Mesendoderm (in vitro differentiated cells): ENCODE measurements around the gene CAPZA3.

ENCODE experiments used
- DNase-seq: peaks from one replicate; pipeline ENCODE4 v3.0.0; 2013
- H2AK5ac ChIP-seq: 2 replicates; pipeline ENCODE4 v1.6.1; 2013; ENCODE audit warnings: low read length, inconsistent platforms
- H2BK120ac ChIP-seq: 2 replicates; pipeline ENCODE4 v1.6.1; 2013; ENCODE audit warnings: low read depth, mild to moderate bottlenecking, low read length, moderate library complexity, mixed read lengths
- H2BK15ac ChIP-seq: replicated peaks from 2 replicates; pipeline ENCODE4 v1.6.1; 2013; ENCODE audit warnings: low read depth, mild to moderate bottlenecking, moderate library complexity
- H2BK5ac ChIP-seq: 2 replicates; pipeline ENCODE4 v1.6.1; 2013; ENCODE audit warnings: low read length, inconsistent platforms
- H3K18ac ChIP-seq: 2 replicates; pipeline ENCODE4 v1.6.1; 2013; ENCODE audit warnings: mild to moderate bottlenecking, low read length, mixed read lengths
- H3K23ac ChIP-seq: one replicate; pipeline ENCODE4 v1.6.1; 2013; ENCODE audit warnings: low read length
- H3K27ac ChIP-seq: 2 replicates; pipeline ENCODE4 v1.5.1; 2013; ENCODE audit warnings: low read depth, mild to moderate bottlenecking, inconsistent platforms, low read length, moderate library complexity
- H3K27me3 ChIP-seq: 2 replicates; pipeline ENCODE4 v1.6.1; 2013; ENCODE audit warnings: low read length, control low read depth, mild to moderate bottlenecking, inconsistent platforms; ENCODE audit not compliant: insufficient read depth, poor library complexity
- H3K36me3 ChIP-seq: 2 replicates; pipeline ENCODE4 v1.6.1; 2013; ENCODE audit warnings: low read length, inconsistent platforms; ENCODE audit not compliant: control insufficient read depth, insufficient read depth
- H3K4ac ChIP-seq: one replicate; pipeline ENCODE4 v1.6.1; 2013; ENCODE audit warnings: low read depth, mild to moderate bottlenecking, low read length, moderate library complexity
- H3K4me1 ChIP-seq: 2 replicates; pipeline ENCODE4 v1.6.1; 2013; ENCODE audit warnings: low read depth, low read length, inconsistent platforms; ENCODE audit not compliant: control insufficient read depth
- H3K4me2 ChIP-seq: 2 replicates; pipeline ENCODE4 v1.6.1; 2013; ENCODE audit warnings: low read length
- H3K4me3 ChIP-seq: 2 replicates; pipeline ENCODE4 v1.5.1; 2013; ENCODE audit warnings: mild to moderate bottlenecking, low read length
- H3K56ac ChIP-seq: one replicate; pipeline ENCODE4 v1.6.1; 2013; ENCODE audit warnings: low read length
- H3K79me1 ChIP-seq: 2 replicates; pipeline ENCODE4 v1.6.1; 2013; ENCODE audit warnings: low read length, inconsistent platforms
- H3K79me2 ChIP-seq: 2 replicates; pipeline ENCODE4 v1.6.1; 2013; ENCODE audit warnings: mild to moderate bottlenecking, low read length; ENCODE audit not compliant: control insufficient read depth, insufficient read depth
- H3K9ac ChIP-seq: 2 replicates; pipeline ENCODE4 v1.6.1; 2013; ENCODE audit warnings: low read length, inconsistent platforms
- H4K5ac ChIP-seq: one replicate; pipeline ENCODE4 v1.6.1; 2013; ENCODE audit warnings: low read length
- H4K8ac ChIP-seq: one replicate; pipeline ENCODE4 v1.6.1; 2013; ENCODE audit warnings: low read depth, mild to moderate bottlenecking, control low read depth, low read length, moderate library complexity
- whole genome bisulfite sequencing: extraction: QIAGEN DNeasy Blood & Tissue Kit; methylation state at CpG from one replicate; pipeline ENCODE4 v1.1.7; 2013; ENCODE audit warnings: low lambda C conversion rate, missing lambda C conversion rate; ENCODE audit not compliant: insufficient coverage; ENCODE audit errors: extremely low coverage; 5-methylcytosine and 5-hydroxymethylcytosine counted together

The CAPZA3 gene

DNA sequence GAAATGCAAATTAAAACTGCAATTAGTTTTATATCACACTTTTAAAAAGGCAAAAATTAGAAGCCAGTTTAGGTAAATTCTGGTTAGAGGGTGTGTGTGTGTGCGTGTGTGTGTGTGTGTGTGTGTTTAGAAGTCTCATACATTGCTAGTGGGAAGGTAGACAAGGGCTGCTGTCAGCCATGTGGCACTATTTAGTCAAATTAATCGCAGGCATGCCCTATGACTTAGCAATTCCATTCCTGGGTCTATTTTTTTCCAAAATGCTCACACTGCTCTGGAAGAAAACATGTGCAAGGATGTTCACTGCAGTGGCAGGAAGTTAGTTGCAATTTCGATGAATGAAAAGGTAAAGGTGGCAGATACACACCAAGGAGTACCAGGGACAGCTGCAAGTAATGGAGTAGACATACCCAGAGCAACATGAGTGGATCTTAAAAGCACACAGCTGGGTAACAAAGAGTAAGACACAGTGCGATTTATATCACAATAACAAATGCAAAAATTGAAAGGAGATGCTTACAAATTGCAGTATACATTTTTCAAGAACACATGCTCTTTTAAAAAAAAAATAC lies 11.6 kb downstream of the CAPZA3 start:
- H3K23ac ChIP-seq = no peak overlapping the region
- no peak for DNase-seq
- no peak overlapping the region for H3K9ac ChIP-seq
- no peak overlapping the region for H2BK15ac ChIP-seq
- no peak overlapping the region for H4K8ac ChIP-seq
- peak overlapping the region; percentile 49 for H2BK120ac ChIP-seq
- no peaks in the 10 kb centered on the region for H3K36me3 ChIP-seq
- H2AK5ac ChIP-seq = peak overlapping the region; percentile 86
- H4K5ac ChIP-seq = no peak overlapping the region
- peak overlapping the region; percentile 56 for H3K18ac ChIP-seq
- no peak overlapping the region for H3K4me3 ChIP-seq
- H3K79me2 ChIP-seq = no peaks in the 10 kb centered on the region
- no peaks in the 10 kb centered on the region for H3K27me3 ChIP-seq
- H3K4ac ChIP-seq = peak overlapping the region; percentile 2
- WGBS = no CpG with 5 or more reads among the region's 4 CpGs
- no peak overlapping the region for H3K27ac ChIP-seq
- H3K4me1 ChIP-seq = peaks cover 31% of the 10 kb centered on the region
- peak overlapping the region; percentile 61 for H2BK5ac ChIP-seq
- H3K79me1 ChIP-seq = no peaks in the 10 kb centered on the region
- peak overlapping the region; percentile 54 for H3K56ac ChIP-seq
- H3K4me2 ChIP-seq = no peak overlapping the region

DNA sequence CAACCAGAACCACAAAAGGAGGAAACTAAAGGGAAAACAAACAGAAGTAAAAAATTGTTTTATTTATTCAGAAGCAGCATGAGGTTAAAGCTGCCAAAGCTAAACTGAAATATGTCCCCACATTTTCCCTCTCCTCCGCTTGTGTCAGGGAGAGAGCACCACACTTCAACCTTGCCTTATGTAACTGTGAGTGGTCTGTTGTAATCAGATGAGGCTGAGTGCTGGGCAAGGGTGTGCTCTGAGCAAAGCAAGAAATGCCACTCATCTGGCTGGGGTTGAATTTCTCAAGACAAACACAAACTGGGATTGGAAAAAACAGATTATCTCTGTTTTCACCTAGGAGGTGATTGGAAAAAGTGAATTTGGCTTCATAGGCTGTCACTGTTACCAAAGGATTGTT lies 12.2 kb downstream of the CAPZA3 start:
- Histone ChIP-seq H3K27ac (peak overlapping the region; percentile 41), H3K18ac (peak overlapping the region; percentile 71), H3K4me3 (no peak overlapping the region), H3K23ac (no peak overlapping the region), H2BK120ac (no peak overlapping the region), H4K5ac (peak overlapping the region; percentile 23), H3K79me1 (no peaks in the 10 kb centered on the region), H2BK5ac (peak overlapping the region; percentile 48), H2AK5ac (no peak overlapping the region), H3K79me2 (no peaks in the 10 kb centered on the region), H4K8ac (no peak overlapping the region), H3K9ac (no peak overlapping the region), H3K4me2 (no peak overlapping the region), H3K27me3 (no peaks in the 10 kb centered on the region), H3K4ac (no peak overlapping the region), H3K56ac (peak overlapping the region; percentile 72), H2BK15ac (no peak overlapping the region), H3K4me1 (peaks cover 33% of the 10 kb centered on the region), H3K36me3 (no peaks in the 10 kb centered on the region)
- peak; percentile 57 for DNase-seq
- no CpG with 5 or more reads among the region's 1 CpG for WGBS

DNA sequence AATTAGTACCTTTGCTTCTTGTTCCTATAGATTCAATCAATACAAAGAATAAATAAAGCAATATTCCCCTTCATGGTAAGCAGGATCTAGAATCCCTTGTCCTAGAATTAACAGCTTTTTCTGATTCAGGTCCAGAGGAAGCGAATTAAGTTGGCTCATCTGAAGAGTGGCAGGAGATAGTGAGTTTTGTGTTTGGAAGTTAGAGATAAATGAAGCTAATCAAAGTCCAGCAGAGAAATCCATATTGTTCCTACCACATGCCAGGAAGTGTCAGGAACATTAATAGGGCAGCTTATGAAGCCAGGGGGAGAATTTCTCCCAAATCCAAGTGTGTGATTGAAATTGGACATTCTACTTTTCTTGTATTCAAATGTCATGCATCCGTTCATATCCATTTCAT lies 13.9 kb downstream of the CAPZA3 start:
- Histone ChIP-seq H3K9ac (no peak overlapping the region), H2BK5ac (peak overlapping the region; percentile 85), H3K27ac (peak overlapping the region; percentile 94), H3K4me3 (no peak overlapping the region), H3K4me2 (no peak overlapping the region), H2BK15ac (no peak overlapping the region), H3K23ac (no peak overlapping the region), H2AK5ac (no peak overlapping the region), H4K8ac (no peak overlapping the region), H3K36me3 (no peaks in the 10 kb centered on the region), H3K4me1 (peaks cover 33% of the 10 kb centered on the region), H3K79me1 (no peaks in the 10 kb centered on the region), H3K18ac (peak overlapping the region; percentile 84), H4K5ac (no peak overlapping the region), H2BK120ac (peak overlapping the region; percentile 94), H3K4ac (no peak overlapping the region), H3K56ac (no peak overlapping the region), H3K79me2 (no peaks in the 10 kb centered on the region), H3K27me3 (no peaks in the 10 kb centered on the region)
- DNase-seq = peak; percentile 22
- no CpG with 5 or more reads among the region's 2 CpGs for WGBS

DNA sequence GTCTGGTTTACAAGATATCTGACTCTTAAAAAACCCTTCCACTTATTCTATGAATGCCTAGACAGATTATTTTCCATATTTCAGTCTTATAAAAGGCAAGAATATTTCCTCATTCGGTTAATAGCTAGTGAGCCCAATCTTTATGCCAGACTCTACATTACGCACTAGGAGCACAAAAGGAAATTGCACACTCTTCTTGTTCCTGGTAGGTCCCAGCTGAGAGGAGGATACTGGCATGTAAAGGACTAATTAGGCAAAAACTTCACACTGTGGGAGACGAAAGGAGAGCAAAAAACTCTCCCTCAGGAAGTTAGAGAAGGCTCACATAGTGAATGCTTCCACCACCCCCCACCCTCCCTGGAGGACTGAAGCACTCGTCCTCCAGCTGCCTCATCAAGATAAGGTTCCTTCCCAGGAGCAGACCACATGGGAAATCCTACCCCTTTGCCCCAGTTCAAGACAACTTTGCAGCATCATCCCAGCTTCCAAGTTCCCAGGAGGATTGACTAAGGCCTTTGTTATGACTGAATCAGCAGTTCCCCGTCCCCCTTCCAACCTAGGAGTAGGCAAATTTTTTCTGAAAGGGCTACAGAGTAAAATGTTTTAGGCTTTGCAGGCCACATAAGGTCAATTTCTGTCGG lies 14.5 kb downstream of the CAPZA3 start:
- peaks cover 33% of the 10 kb centered on the region for H3K4me1 ChIP-seq

DNA sequence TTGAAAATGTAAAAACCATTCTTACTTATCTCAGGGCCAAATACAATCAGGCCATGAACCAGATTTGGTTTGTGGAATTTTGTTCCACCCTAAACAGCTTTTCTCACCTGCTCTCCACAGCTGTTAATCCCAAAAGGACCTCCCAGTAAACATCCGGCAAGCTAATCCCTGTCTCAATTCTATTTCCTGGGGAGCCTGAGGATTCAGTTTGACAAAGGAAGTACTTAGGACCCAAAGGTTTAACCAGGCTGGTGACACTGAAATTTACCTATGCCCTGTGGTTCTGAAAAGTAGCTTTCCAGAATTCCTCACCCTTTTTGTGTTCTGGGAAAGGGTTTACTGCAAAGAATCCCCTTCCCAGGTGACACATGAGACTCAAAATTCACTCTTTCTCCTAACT lies 15.0 kb downstream of the CAPZA3 start:
- Histone ChIP-seq H2AK5ac (no peak overlapping the region), H4K8ac (no peak overlapping the region), H3K27ac (peak overlapping the region; percentile 94), H3K9ac (peak overlapping the region; percentile 46), H2BK120ac (no peak overlapping the region), H4K5ac (no peak overlapping the region), H2BK5ac (peak overlapping the region; percentile 98), H3K4me3 (no peak overlapping the region), H3K23ac (no peak overlapping the region), H3K79me1 (no peaks in the 10 kb centered on the region), H3K4ac (no peak overlapping the region), H2BK15ac (no peak overlapping the region), H3K18ac (peak overlapping the region; percentile 46), H3K56ac (peak overlapping the region; percentile 86), H3K27me3 (no peaks in the 10 kb centered on the region), H3K79me2 (no peaks in the 10 kb centered on the region), H3K4me1 (peaks cover 33% of the 10 kb centered on the region), H3K4me2 (no peak overlapping the region), H3K36me3 (no peaks in the 10 kb centered on the region)
- whole genome bisulfite sequencing = no CpG with 5 or more reads among the region's 1 CpG
- peak; percentile 98 for DNase-seq

More for the DNA sequence above, 14.5 kb downstream of the CAPZA3 start:
- peak overlapping the region; percentile 94 for H3K27ac ChIP-seq
- no peak overlapping the region for H3K9ac ChIP-seq
- no peak overlapping the region for H4K8ac ChIP-seq
- no peak overlapping the region for H2BK15ac ChIP-seq
- no peak overlapping the region for H2AK5ac ChIP-seq
- no peak overlapping the region for H3K4me2 ChIP-seq
- H3K79me2 ChIP-seq = no peaks in the 10 kb centered on the region
- H3K4ac ChIP-seq = no peak overlapping the region
- no CpG with 5 or more reads among the region's 6 CpGs for WGBS
- peak overlapping the region; percentile 74 for H2BK120ac ChIP-seq
- H3K27me3 ChIP-seq = no peaks in the 10 kb centered on the region
- peak overlapping the region; percentile 85 for H3K18ac ChIP-seq
- H3K36me3 ChIP-seq = no peaks in the 10 kb centered on the region
- no peaks in the 10 kb centered on the region for H3K79me1 ChIP-seq
- no peak overlapping the region for H3K4me3 ChIP-seq
- no peak overlapping the region for H3K23ac ChIP-seq
- peak overlapping the region; percentile 70 for H3K56ac ChIP-seq
- DNase-seq = peak; percentile 99
- peak overlapping the region; percentile 96 for H2BK5ac ChIP-seq
- peak overlapping the region; percentile 50 for H4K5ac ChIP-seq
